Measurements from ENCODE around the gene AHRR.

The AHRR gene

GRCh38 chr5:429453-430188, 108.1 kb downstream of the AHRR start:
- no peak for DNase-seq (ENCODE audit: low spot score)

GRCh38 chr5:430214-430925, 108.9 kb downstream of the AHRR start:
- no peak for DNase-seq (ENCODE audit: low spot score)

- DNase-seq (ENCODE audit: low spot score), result peak; percentile 79
Measured at GRCh38 chr5:431001-431710, 109.6 kb downstream of the AHRR start.

- DNase-seq (ENCODE audit: low spot score), result no peak
Measured at GRCh38 chr5:431711-432050, 110.2 kb downstream of the AHRR start.

DNA sequence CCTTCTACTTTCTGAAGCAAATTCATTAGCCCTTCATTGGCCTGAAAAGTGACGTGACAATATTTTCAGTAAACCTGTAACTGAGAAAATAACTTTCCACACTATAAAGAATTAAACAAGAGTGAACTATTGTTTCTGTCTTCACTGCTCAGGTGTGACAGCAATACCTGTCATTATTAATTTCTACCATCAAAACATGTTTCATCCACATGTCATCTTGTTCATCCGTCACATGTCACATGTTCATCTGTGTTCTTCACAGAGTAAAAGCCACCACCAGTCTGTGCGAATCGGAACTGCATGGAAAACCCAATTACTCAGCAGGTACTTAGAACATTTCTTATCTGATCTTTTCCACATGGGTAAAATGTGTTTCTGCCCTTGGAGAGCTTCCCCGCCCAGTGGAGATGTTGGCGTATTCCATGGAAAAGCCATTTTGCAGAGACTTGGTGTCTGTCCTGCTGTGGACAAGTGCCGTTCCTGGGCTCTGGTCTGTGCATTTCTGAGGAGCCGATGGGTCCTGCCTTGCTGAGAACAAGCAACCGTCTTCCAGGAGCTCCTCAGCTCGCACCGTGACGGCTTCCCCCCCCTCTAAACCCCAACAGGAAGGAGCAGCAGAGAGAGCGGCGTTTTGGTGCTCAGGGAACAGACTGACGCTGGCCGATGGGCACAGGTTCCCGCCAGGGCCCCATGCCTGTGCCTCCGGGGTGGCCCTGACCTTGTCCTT, 110.8 kb downstream of the AHRR start:
- no peak for DNase-seq (ENCODE audit: low spot score)

GRCh38 chr5:432928-433791, 111.6 kb downstream of the AHRR start:
- DNase-seq (ENCODE audit: low spot score), result no peak

DNA sequence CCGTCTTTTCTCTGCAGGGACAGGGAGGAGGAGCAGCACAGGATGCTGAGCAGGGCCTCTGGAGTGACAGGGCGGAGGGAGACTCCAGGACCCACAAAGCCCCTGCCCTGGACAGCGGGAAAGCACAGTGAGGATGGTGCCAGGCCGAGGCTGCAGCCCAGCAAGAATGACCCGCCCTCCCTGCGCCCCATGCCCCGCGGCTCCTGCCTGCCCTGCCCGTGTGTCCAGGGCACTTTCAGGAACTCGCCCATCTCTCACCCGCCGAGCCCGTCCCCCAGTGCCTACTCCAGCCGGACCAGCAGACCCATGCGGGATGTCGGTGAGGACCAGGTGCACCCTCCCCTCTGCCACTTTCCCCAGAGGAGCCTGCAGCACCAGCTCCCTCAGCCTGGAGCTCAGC, 112.3 kb downstream of the AHRR start:
- DNase-seq (ENCODE audit: low spot score), result no peak

GRCh38 chr5:434443-435146, 113.1 kb downstream of the AHRR start:
- DNase-seq (ENCODE audit: low spot score), result no peak

DNA sequence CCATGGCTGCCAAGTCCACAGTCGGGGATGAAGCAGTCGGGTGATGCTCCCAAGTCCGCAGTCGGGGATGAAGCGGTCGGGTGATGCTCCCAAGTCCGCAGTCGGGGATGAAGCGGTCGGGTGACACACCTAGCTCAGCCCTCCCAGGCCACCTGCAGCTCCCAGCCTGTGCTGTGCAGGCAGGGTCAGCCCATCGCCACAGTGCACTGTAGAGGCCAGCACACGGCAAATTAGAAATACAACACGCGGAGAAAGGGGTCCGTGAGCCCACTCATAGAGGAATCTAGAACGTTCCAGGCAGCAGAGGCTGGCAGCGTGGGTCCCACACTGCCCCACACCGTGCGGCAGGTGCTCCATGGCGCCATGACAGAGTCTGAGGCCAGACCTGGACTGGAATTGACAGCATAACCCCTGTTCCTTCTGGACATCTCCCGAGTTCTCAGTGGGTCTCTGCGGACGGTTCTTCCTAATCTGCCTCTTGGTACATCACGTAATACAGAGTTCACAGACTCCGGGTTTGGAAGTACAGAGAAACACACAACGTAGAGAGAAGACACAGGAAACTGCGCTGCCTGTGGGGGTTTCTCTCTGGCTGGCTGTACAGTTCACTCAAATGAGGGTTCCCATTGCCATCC, 113.8 kb downstream of the AHRR start:
- DNase-seq (ENCODE audit: low spot score), result no peak

DNA sequence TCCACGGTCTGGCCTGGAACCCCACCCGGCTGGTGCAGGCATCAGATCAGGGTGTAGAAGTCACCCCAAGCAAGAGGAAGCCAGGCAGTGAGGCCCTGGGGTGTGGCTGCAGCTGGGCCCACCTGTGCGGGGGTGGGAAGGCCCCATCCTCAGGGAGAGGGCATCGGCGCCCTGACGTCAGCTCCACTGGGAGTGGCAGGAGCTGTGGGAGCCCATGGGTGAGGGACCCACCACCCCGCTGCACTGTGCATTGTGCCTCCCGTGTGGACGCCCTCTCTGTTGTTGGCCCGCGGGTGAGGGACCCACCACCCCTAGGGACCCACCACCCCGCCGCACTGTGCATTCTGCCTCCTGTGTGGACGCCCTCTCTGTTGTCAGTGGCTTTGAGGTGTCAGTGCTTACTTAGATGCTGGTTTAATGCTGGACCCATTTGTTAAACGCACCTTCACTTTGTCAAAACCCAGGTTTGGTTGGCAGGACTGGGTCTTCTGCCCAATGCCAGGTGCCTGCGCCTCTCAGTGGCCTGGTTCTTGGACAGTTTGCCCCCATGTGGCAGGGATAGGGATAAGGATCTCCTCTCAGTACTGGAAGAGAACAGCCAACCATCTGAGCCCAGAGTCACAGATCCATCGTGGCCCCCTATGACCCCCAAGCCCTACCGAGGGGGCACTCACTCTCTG, 114.6 kb downstream of the AHRR start:
- peak; percentile 46 for DNase-seq (ENCODE audit: low spot score)

DNA sequence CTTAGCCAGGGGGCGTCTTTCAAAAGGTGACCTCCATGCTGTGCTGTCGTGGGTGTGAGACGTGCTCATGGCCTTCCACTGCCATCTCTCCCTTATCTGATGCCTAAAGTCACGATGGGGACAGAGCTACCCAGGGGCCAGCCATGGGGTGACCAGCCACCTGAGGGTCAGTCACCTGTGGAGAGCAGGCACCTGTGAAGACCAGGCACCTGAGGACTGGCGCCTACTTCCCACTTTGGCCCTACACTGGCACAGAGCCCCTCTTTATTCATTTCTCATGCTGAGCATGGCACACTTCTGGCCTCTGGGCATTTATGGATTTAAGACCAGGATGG, 115.1 kb downstream of the AHRR start:
- DNase-seq (ENCODE audit: low spot score), result no peak

DNA sequence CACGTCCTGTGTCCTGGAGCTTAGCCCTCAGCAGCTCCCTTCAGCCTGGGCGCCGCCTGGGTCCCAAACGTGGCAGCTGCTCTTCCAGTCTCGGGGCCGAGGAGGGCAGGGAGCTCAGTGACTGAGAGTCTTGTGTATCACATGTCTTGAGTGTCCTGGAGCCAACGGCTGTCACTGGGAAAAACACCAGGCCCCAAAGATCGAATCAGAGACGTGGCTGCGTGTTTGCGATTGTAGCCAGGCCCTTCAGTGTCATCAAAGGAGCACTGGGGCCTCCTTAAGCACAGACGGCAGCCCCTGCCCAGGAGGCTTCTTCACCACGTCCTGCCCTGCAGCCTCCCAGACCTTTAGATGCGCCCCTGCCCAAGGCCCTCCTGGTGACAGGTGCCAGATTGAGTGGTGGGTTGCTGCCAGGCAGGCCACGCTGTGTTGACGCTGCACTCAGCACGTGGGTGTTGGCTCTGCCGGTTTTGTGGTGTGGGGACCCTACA, 115.8 kb downstream of the AHRR start:
- DNase-seq (ENCODE audit: low spot score), result no peak

DNA sequence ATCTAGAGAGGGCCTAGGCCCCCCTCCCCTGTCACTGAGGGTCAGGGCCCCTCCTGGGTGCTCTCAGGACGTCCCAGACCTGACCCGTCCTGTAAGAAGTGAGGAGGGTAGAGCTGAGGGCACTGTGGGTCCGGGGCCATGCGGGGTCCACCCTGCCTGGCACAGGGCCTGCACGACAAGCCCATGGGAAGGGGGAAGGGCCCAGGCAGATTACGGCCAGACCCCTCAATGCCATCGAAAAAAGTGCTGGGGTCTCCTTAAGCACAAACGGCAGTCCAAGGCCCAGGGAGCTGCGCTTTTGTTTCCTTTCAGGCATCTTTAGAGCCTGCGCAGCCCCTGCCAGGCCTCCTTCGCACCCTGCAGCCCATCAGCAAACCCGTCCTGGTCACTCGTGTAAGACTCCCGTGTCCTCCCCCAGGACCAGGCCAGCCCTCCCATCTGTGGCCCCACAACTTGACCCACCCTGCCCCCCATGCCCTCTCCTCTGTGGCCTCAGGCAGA, 117.0 kb downstream of the AHRR start:
- DNase-seq (ENCODE audit: low spot score), result no peak

GRCh38 chr5:439181-439580, 117.7 kb downstream of the AHRR start:
- no peak for DNase-seq (ENCODE audit: low spot score)

DNA sequence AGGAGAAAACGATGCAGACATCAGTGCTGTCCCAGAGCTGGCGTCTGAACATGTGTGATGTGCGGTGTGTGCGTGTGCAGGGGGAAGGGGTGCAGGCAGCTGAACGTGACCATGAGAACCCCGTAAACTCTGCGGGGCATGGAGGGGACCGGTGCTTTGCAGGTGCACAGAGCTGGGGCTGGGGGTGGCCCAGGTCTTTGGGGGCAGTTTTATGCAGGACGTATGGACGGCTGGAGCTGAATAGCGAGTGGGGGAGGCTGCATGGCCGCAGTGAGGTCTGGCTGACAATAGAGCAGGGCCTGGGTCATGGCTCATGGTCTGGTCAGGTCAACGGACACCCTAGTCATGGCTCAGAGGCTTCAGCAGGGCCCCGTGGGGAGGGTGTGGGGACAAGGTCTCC, 118.1 kb downstream of the AHRR start:
- no peak for DNase-seq (ENCODE audit: low spot score)

DNA sequence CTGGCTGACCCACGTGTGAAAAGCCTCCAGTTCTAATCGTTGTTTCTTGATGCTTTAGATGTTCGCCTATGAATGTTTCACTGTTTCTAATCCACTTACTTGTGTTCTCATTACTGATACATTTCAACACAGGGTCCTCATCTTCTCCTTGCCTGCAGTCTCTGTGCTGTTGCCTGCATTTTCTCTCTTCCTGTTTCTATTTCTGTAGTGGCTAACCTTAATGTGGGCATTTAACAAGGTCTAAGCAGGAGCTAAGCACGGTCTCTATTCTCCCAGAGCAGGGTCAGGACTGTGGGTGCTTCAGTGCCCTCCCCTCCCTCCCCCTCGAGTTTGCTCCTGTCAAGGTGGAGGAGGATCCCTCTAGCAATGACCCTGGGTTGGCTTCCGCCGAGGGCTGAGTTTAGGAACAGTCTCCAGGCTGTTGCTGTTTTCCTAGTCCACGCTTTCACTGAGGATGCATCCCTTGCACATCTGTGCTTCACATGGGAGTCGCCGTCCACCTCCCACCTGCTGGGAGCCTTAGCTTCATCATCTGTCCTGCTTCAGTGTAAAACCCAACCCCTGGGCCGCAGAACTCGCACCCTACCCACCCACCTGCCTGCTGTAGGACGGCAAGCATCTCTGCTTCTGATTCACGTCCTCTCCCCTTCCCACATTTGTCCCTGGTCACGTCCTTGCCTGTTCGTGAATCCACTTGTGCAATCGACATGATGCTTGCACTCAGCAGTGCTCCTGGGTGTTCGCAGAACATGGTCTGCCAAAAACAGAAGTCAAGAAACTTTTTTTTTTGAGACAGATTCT, 119.1 kb downstream of the AHRR start:
- no peak for DNase-seq (ENCODE audit: low spot score)

GRCh38 chr5:441996-442334, 120.5 kb downstream of the AHRR start:
- no peak for DNase-seq (ENCODE audit: low spot score)

GRCh38 chr5:442335-443238, 121.1 kb downstream of the AHRR start, which contains the start of gene EXOC3:
TSS of gene EXOC3 (plus strand) at chr5:443176. CDS start at chr5:446206, 3,030 bp downstream.
- peak; percentile 75 for DNase-seq (ENCODE audit: low spot score)

All from SW480 (cell line).